ENCODE data around the gene AOPEP.
"Not testable (repeated sequence)": the region's sequence is repeated elsewhere in the genome, so short reads cannot be mapped to it uniquely, and the experiment has no call there.

AOPEP gene

DNA sequence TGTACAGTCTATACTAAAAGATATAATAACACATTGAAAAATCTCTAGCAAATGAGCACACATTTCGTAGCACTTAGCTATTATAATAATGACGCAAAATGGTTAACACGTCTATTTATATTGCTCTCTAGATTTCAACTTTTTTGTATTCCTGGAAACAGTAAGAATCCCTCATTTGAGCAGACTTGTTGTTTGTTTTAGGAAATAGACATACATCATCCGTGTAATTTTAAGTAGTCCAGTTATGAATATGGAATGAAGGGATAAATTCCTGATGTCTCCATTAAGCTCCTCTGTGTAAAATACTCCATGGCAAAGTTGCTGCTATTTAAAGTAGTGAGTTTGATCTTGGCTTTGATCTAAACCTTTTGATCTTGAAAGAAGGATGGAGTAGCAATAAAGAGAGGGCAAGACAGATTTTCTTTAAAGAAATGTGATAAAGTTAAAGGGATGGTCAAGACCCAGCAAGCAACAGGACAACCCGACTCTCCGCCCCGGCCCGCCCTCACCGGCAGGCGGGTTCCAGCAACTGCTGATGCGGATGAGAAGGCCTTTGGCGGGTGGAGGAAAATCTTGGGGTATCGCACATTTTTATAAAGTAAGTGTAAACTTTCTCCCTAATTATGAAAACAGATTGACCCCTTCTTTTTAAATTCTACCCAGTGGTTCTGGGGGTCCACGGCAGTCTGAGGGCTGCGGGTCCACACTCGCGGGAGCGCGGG, 277.4 kb downstream of the AOPEP start:
- peak; percentile 56 for DNase-seq

DNA sequence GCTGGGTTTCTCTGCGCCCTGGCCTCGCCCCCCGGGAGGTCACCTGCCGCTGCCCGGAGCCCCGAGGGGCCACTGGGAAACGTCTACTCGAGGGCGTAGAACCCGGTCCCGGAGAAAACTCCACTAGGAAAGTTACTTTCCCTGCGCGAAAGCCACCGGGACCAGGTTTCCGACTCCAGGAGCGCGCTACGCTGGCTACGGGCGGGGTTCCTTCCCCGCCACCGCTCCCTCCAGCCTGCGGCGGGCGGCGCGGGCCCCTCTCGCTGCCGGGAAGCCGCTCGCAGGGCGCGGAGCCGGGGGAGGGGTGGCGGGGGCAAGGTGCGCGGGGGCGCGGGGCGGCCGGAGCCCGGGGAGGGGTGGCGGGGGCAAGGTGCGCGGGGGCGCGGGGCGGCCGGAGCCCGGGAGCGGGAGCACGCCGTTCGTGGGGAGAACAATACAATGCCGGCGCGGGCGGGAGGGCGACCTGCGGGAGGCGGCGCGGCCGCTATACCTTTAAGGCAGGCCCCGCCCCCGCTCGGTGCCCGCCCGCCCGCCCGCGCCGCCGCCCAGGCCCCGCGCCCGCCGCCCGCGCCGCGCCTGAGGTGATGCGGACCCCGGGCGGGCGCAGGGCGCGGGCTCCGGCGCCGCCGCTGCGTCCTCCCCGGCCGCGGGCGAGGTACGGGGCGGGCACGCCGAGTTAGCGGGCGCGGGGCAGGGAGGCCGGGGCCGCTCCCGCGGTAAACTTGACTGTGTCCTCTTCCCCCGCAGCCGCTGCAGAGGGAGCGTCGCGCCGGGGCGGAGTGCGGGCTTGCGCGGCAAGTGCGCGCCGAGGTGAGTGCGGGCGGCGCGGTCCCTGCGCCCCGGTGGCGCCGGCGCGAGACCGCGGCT, 278.1 kb downstream of the AOPEP start:
- peak; percentile 63 for DNase-seq

DNA sequence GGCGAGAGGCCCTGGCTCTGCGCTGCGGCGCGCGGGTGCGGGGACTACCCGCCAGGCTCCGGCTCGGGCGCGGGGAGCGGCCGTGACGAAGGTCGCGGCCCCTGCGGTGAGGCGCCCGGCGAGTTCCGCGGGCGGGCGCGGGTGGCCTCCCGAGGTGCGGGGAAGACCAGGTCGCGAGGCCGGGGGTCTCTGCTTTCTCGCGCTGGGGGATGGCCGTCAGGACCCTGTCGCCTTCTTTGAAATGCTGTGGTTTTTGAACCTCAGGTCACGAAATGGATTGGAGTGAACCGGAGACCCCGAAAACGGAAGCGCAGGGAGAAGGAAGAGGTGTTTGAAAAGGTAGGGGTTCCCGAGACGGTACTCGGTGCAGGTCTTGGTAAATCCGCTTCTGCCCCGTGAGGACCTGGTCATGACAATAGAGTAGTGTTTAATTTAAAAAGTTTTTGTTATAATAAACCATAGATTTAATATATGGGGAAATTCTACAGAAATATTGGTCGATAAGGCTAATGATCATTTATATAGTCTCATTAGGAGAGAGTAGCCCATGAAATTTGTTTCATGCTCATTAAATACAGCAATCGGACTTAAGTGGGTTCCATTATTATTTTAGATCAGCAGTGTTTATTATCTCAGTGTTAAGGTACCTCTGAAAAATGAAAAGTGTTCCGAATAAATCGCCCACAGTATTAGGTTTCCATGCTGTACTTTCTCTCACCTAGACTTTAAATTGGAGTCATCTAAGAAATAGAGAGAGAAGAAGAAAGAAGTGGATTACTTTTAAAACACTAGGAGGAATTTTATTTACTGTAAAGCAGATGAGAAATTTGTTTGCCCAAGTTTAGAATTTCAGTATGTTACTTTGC, 279.0 kb downstream of the AOPEP start:
- DNase-seq = no peak

DNA sequence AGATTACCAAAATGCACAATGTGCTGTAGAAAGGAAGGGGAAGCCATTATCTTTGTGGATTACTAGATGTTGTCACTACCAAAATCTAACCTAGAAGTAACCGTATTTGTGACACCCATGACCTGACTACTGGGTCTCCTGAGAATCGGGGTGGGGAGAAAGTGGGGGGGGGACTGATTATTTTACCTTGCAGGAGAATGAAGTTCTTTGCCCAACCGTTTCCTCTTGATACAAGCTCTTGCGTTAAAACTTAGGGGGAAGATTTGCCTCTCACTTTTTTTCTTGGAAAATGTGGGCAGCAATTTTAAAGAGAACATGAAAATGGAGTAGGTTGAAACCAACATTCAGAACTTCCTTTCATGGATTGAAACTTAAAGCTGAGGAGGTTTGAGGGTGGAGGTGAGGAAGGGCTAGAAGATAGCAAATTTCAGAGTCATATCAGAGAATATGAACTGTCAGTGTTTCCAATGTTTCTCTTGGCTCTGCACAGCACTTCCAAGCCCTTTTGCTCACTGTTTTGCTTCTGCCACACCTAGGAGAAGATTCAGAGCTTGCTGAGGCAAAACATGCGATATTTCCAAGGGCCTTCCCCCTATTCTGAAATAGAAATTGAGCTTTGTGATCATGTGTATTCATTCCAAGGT, 280.8 kb downstream of the AOPEP start:
- DNase-seq = no peak

DNA sequence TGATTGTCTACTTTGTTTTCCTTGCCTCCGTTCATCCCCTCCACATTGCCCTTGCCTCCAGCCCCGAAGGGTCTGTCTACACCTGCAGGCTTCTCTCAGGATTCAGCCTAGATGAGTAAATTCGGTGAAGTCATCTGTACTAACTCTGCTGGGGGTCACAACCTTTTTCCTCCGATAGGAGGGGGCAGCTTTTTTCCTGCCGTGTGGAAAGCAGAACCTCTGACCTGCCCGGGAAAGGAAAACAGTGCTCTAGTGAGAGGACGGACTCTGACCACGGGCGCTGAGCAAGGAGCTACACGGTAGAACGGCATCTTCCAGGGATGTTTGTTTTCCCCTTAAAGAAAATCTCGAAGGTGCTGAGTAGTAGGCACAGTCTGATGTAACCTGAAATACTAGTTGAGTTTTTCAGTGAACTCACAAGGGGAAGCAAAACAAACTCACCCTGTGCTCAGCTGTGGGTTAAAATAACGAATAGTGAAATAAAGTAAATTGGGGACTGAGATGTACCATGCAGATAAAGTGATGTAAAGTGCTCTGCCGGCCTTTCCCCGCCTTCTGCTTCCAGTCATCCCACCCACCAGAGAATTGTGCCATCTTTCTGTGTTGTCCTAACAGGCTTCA, 281.8 kb downstream of the AOPEP start:
- no peak for DNase-seq

DNA sequence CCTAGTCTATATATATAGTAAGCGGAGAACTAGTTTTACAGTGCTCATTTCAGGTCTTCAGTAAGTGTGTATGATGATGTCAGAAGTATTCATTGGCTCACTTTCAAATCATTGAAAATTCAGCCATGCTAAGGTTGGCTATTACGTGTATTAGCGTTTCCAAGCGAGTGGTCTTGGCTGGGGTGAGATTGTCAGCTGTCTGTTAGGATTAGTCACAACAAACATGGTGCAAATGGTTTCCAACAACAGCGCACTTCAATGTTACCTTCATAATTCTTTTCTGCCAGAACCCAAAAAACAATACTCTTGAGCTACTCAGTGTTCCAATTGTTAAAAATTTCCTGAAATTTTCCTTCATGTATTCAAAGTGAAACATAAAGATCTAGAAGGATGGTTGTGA, 283.0 kb downstream of the AOPEP start:
- DNase-seq = no peak

DNA sequence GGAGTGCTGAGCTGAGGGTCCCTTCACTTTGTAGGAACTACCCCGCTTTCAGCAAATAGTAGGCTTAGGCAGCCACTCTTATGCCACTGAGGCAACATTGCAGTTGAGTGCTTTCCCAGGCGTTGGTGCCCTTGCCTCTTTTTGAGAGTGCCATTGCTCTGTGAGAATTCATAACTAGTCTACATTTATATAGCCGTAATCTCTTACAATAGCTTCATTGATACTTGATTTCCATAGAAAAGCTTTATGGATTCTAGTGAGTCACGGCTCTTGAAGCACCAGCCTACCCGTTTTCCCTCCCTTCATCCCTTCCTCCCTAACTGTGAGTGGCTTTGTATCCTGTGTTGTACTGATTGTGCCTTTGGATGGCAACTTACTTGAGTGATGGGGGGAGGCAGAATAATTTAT, 283.9 kb downstream of the AOPEP start:
- no peak for DNase-seq

DNA sequence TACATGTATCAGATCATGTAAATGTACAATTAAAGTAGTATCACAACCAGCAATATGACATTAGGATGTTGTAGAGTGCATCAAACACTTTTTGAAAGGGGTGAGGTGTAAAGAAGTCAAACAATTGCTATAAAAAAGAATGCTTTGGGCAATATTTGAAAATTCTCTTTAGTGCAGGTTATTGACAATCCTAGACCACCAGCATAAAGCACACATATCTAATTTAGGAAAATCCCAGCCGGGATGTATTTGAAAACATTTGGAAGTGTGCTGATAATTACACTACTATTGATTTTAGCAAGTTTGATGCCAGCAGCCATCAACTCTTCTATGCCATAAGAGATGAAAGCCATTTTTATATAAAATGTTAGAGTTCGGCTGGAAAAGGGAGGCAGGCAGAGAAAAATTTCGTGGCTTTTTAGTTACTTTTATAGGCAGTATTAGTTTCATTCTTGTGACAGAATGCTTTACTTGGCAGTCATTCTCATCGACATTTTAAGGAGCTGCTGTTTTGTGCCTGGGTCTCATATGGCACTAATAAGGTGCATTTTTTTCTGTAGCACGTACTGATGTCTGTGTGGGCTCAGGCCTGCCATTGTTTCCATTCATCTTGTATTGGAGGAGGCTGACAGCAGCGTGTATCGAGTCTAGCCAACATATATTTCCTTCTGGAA, 285.7 kb downstream of the AOPEP start:
- no peak for DNase-seq

DNA sequence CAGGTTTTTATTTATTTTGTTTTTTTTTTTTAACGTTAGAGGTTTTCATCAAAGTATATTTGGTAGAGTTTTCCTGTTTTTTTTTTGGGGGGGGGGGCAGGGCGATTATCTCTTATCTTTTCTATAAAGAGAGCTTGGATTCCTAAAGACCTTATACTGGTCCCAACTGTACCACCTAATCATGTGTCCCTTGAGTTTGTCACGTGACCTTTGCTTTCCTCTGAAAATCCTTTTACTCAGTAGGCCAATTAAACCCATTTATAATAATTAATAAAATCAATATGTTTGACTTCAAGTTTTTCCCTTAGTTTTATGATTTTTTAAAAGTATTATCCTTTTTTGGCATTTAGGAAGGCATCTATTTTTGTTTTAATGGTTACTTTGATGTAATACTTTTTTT, 286.4 kb downstream of the AOPEP start:
- no peak for DNase-seq

DNA sequence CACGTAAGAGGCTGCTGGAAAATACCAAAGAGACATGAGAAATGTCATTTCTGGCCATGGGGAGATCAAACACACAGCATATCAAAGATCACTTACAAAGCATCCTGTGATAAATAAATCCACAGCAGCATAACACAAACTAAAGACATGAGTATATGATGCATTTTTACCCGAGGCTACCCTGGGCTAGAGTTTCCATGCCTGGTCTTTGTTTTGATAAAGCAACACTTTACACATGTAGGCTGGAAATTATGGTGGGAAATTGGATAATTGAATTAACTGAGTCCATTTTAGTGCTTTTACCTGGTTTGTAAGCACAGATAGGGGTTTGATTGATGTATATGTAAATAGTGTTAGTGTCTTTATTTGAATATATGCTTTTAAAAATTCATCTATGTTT, 288.4 kb downstream of the AOPEP start:
- no peak for DNase-seq

DNA sequence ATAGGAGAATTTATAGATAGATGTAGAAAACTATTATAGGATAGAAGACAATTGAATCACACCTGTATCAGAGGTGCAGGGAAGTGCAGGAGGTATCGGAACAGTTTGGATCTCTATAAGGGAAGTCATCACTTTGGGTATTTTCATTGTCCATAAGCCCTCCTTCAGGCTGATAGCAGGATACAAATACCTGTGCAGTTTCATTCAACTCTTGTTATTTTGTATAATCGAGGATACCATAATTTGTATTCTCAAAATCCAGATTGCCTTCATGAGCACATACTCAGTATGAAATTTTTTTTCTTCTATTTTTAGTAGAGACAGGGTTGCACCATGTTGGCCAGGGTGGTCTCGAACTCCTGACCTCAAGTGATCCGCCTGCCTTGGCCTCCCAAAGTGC, 289.1 kb downstream of the AOPEP start:
- DNase-seq = no peak

DNA sequence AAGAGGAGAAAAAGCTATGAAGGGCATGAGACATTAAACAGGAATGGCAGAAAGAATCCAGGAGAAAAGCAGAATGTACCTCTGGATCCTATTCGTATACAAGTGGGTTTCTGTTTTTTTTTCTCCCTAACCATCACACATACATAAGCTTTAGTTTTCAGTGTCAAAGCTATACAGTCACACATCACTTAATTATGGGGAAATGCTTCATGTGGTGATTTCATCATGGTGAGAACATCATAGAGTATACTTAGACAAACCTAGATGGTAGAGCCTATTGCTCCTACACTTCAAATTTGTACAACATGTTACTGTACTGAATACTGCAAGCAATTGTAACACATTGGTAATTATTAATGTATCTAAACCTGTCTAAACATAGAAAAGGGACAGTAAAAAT, 290.6 kb downstream of the AOPEP start:
- no peak for DNase-seq

DNA sequence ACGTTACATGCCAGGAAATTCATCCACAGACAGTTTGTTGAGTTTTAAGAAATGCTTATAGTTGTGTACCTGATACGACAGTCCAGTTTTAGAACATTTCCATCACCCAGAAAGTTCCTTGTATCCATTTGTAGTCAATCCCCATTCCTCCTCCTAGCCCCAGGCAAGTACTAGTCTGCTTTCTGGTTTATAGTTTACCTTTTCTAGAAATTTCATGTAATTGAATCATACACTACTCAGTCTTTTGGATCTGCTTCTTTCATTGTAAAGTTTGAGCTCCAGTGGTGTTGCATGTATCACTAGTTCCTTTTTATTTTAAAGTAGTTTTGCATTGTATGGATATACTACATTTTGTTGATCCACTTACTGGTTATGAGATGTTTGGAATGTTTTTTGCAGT, 291.2 kb downstream of the AOPEP start:
- no peak for DNase-seq

DNA sequence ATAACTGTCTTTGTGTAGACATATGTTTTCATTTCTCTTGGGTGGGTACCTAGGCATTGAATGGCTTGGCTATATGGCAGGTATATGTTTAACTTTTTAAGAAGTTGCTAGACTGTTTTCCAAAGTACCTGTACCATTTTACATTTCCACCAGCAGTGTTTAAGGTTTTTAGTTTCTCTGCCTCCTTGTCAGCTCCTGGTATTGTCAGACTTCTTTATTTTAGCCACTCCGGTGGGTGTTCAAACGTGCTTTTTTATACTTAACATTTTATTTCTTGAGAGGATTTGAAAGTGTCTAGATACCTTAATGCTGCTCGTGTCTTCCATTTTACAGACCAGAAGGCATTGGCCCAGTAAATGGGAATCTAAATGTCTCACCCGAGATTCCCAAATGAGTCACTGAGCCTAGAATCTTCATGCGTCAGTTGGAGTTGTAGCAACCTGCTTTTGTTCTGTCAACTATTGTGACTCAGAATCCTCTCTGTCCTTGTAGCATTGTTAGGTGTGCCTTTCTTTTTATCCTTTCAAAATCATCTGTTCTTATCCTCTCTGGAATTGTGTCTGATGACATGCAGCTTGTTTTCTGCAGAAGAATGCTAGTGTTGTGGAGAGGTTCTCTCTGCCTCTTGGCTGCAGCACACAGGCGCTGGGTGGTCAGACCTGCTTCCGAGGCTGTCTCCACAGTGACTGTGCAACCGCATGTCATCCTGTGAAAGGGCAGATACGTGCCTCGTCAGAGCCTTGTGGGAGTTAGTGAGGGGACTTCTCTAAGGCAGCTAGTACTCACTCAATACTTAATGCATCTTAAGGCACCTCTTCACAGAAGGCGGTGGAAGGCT, 291.8 kb downstream of the AOPEP start:
- no peak for DNase-seq

DNA sequence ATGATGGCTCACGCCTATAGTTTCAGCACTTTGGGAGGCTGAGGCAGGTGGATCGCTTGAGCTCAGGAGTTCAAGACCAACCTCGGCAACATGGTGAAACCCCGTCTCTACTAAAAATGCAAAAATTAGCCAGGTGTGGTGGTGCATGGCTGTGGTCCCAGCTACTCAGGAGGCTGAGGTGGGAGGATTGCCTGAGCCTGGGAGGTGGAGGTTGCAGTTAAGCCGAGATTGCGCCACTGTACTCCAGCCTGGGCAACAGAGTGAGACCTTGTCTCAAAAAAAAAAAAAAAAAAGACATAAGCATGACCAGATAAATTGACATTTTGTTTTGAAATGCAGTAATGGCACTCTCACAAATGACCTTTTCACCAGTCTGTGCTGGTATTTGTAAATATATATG, 294.1 kb downstream of the AOPEP start:
- DNase-seq = not testable (repeated sequence)

DNA sequence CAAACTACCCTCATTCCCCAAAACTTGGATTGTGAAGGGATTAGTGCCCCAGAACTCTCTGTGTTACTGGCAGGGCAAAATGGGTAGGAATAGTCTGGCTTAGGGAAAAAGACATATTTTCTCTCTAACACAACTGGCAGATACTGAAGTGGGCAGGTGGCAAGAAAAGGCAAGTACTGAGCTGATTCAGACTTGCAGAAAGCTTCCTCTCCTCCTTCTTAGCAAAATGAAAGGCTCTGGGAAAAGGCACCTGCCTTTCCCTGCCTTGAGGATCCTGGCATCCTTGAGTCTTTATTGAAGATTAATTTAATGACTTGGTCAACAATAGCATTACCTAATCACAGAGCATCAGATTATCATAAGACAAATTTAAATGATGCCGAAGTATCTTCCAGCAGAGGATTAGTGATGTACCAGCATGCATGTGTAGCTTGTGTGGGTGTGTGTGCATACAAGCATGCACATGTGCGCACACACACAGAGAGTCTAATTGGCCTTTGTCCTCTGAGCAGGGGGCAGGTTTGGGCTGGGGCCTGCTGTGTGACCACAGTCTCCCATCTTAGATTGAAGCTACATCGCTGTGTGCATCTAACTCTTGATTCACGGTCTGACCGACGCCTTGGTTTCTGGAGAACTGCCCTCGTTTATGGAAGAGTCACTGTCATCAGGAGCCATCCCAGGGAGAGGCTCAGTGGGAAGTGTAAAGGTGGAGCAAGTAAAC, 294.8 kb downstream of the AOPEP start:
- no peak for DNase-seq

DNA sequence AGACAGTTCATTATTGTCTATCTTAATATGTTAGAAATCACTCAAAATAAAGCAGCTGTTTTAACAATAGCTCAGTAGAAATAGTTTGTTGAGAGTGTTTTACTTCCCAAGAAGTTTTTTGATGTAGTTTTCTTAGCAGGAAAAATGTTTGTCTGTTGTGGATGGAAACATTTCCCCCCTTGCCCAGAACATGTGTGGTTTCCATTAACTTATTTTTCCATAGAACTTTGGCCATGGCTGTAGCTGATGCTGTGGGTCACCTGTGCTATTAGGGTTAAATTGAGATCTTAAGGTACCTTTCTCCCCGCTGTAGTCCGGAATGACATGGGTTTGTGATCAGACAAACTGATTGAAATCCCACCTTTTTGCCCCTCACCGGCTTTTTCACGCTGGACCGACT, 296.2 kb downstream of the AOPEP start:
- no peak for DNase-seq

DNA sequence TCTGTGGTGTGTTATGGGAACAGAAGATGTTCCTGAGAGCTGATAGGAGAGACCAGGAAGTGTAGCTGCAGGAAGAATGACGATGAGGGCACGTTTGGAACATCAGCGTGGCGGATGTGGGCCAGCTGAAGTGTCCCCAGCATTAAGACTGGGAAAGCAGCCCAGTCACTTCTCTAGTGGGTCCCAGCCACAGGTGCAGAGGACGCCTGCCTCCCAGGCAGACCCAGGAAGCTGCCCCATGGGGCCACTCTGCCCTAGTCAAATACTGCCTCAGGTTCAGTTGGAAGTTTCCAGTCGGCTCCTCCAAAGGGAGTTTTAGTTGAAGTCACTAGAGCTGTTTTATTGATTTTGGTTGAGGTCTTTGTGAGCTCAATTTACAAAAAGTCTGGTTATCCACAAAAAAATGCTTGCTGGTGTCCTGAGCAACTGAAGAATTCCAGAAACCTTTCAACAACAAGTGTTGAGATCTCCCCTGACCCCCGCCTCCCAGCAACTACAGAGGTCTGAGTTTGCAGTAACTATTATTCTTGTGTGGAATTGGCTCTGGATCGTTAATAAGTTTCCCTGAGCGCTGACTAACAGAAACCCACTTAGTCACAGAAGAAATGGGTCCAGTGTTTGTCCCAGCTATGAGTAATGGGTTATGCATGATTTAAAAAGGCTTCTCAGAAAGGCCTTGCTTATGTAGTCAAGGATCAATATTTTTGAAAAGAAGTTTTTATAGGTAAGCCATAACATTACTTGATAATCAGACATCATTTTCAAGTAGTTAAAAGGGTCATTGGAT, 296.9 kb downstream of the AOPEP start:
- no peak for DNase-seq

DNA sequence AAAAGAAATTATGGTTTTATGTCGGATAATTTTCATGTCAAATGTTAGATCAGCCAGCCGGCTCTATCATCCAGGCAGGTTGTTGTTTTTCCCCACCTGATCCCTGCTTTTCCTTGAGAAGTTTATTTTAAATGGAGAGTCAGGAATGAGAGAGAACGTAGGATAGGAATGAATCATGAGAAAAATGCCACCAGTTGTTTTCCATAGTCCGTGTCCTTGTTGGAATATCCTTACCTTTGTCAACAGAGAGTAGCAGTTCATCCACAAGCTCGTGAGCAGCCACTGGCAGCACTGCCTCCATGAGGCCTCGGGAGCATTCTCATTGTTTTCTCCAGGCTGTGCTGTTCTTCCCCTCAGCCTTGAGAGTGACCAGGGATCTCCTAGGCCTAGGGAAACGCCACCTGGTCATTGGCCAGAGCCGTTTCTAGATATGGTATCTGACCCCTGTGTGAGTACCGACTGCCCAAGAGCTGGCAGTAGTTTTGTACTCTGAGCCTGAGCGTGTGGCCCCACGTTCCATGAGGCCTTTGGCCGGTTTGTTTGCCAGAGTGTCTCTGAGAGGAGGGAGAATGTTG, 297.7 kb downstream of the AOPEP start:
- no peak for DNase-seq

Data from RPMI8226 (cell line).